Endodermal cell (in vitro differentiated cells): ENCODE data around the gene PPP4C. TPM values are rescaled to one million over a fixed set of nuclear protein-coding genes. Genes with fewer than 3 reads are reported as not detected.
A peak's percentile ranks its signal among the peaks of the same experiment; 100 is the strongest.

Experiments
- DNase-seq: peaks from one replicate; pipeline ENCODE4 v3.0.0-alpha.2; 2017
- H3K27ac ChIP-seq: 2 replicates; pipeline ENCODE4 v1.5.1; 2013; ENCODE audit warnings: mild to moderate bottlenecking, low read depth, low read length, moderate library complexity
- H3K27me3 ChIP-seq: 2 replicates; pipeline ENCODE4 v1.6.1; 2013; ENCODE audit warnings: mild to moderate bottlenecking, low read length, moderate library complexity; ENCODE audit not compliant: insufficient read depth, control insufficient read depth, poor library complexity, severe bottlenecking
- H3K36me3 ChIP-seq: 2 replicates; pipeline ENCODE4 v1.7.0; 2013; ENCODE audit warnings: mild to moderate bottlenecking, low read length, moderate library complexity; ENCODE audit not compliant: control insufficient read depth, insufficient read depth
- H3K4me1 ChIP-seq: one replicate; pipeline ENCODE4 v1.7.0; 2013; ENCODE audit warnings: low read length; ENCODE audit not compliant: control insufficient read depth, insufficient read depth
- H3K4me3 ChIP-seq: 2 replicates; pipeline ENCODE4 v1.5.1; 2013; ENCODE audit warnings: mild to moderate bottlenecking, low read length, moderate library complexity
- H3K9ac ChIP-seq: 2 replicates; pipeline ENCODE4 v1.6.1; 2013; ENCODE audit warnings: mild to moderate bottlenecking, low read length, moderate library complexity; ENCODE audit not compliant: poor library complexity, severe bottlenecking; ENCODE audit errors: extremely low read depth
- H3K9me3 ChIP-seq: 2 replicates; pipeline ENCODE4 v1.6.1; 2013; ENCODE audit warnings: mild to moderate bottlenecking, low read length, moderate library complexity; ENCODE audit not compliant: control insufficient read depth
- H3K27ac Mint-ChIP-seq: 2 replicates; pipeline ENCODE4 v1.8.0; 2020; ENCODE audit warnings: mixed read lengths
- H3K27me3 Mint-ChIP-seq: 2 replicates; pipeline ENCODE4 v1.8.0; 2021; ENCODE audit warnings: mild to moderate bottlenecking, mixed read lengths; ENCODE audit not compliant: insufficient read depth
- H3K36me3 Mint-ChIP-seq: 2 replicates; pipeline ENCODE4 v1.8.0; 2020; ENCODE audit warnings: low read depth, mixed read lengths
- H3K4me1 Mint-ChIP-seq: 2 replicates; pipeline ENCODE4 v1.8.0; 2020; ENCODE audit warnings: mixed read lengths
- H3K4me3 Mint-ChIP-seq: 2 replicates; pipeline ENCODE4 v1.8.0; 2020; ENCODE audit warnings: mild to moderate bottlenecking, moderate library complexity, mixed read lengths
- H3K9me3 Mint-ChIP-seq: 2 replicates; pipeline ENCODE4 v1.8.0; 2020; ENCODE audit warnings: mild to moderate bottlenecking, mixed read lengths
- WGBS, 2 experiments: methylation state at CpG; one replicate each; pipeline versions ENCODE4 v1.1.5 to v1.1.7; 2013; ENCODE audit warnings: missing lambda C conversion rate in 2 of 2, mixed read lengths in 1 of 2; ENCODE audit not compliant: insufficient coverage in 1 of 2, insufficient read length in 1 of 2; 5-methylcytosine and 5-hydroxymethylcytosine counted together
- total RNA-seq, 2 donors: library from RNA; stranded (reverse); fragmentation: NEBNext Ultra II Directional in 1 of 2; extraction: Animal tissue kit (Norgen Biotek cat#: 25700) in 1 of 2; gene quantifications; 2 replicates in 1 of 2; 3 replicates in 1 of 2; pipeline ENCODE4 v1.2.1, GENCODE V29; 2021
- TF ChIP-seq, protein P1 (sequence below): fragments of 200-600 bp; sonication (generic); conservative IDR thresholded peaks from 2 replicates; pipeline ENCODE4 v1.5.0; 2021; ENCODE audit warnings: antibody characterized with exemption, mild to moderate bottlenecking

The PPP4C gene
- total RNA-seq, 2 donors from 2014 or later = 150 to 151 TPM

- Mint-ChIP-seq H3K36me3 (no peaks in the 10 kb centered on the region), H3K4me3 (no peak overlapping the region), H3K9me3 (no peaks in the 10 kb centered on the region), H3K27me3 (peaks cover 37% of the 10 kb centered on the region), H3K27ac (no peak overlapping the region), H3K4me1 (peaks cover 2% of the 10 kb centered on the region)
- Histone ChIP-seq H3K36me3 (no peaks in the 10 kb centered on the region), H3K4me1 (no peaks in the 10 kb centered on the region), H3K27me3 (peaks cover 14% of the 10 kb centered on the region), H3K9me3 (no peaks in the 10 kb centered on the region), H3K9ac (no peak overlapping the region), H3K4me3 (no peak overlapping the region), H3K27ac (no peak overlapping the region)
- 75 to 77% methylated on average over 10 to 13 of the region's 13 CpGs for WGBS, 2 experiments
- no peak for DNase-seq
- TF ChIP-seq, protein P1, sequence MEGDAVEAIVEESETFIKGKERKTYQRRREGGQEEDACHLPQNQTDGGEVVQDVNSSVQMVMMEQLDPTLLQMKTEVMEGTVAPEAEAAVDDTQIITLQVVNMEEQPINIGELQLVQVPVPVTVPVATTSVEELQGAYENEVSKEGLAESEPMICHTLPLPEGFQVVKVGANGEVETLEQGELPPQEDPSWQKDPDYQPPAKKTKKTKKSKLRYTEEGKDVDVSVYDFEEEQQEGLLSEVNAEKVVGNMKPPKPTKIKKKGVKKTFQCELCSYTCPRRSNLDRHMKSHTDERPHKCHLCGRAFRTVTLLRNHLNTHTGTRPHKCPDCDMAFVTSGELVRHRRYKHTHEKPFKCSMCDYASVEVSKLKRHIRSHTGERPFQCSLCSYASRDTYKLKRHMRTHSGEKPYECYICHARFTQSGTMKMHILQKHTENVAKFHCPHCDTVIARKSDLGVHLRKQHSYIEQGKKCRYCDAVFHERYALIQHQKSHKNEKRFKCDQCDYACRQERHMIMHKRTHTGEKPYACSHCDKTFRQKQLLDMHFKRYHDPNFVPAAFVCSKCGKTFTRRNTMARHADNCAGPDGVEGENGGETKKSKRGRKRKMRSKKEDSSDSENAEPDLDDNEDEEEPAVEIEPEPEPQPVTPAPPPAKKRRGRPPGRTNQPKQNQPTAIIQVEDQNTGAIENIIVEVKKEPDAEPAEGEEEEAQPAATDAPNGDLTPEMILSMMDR = no peak
These were observed 48.0 kb upstream of the PPP4C start for GRCh38 chr16:30027588-30028437.

GRCh38 chr16:30028438-30029076 lies 47.2 kb upstream of the PPP4C start:
- Histone ChIP-seq H3K27ac (no peak overlapping the region), H3K36me3 (no peaks in the 10 kb centered on the region), H3K27me3 (peaks cover 21% of the 10 kb centered on the region), H3K9me3 (no peaks in the 10 kb centered on the region), H3K9ac (no peak overlapping the region), H3K4me3 (no peak overlapping the region), H3K4me1 (no peaks in the 10 kb centered on the region)
- no peak overlapping the region for H3K27ac Mint-ChIP-seq
- TF ChIP-seq, protein P1 = no peak
- H3K9me3 Mint-ChIP-seq = no peaks in the 10 kb centered on the region
- H3K4me1 Mint-ChIP-seq = peaks cover 2% of the 10 kb centered on the region
- peak; percentile 91 for DNase-seq
- WGBS, 2 experiments = 37 to 38% methylated on average over 9 to 18 of the region's 18 CpGs
- no peaks in the 10 kb centered on the region for H3K36me3 Mint-ChIP-seq
- H3K27me3 Mint-ChIP-seq = peaks cover 44% of the 10 kb centered on the region
- H3K4me3 Mint-ChIP-seq = no peak overlapping the region

GRCh38 chr16:30030011-30030685 lies 45.6 kb upstream of the PPP4C start:
- Histone ChIP-seq H3K36me3 (no peaks in the 10 kb centered on the region), H3K9ac (no peak overlapping the region), H3K27me3 (peaks cover 27% of the 10 kb centered on the region), H3K4me1 (no peaks in the 10 kb centered on the region), H3K9me3 (no peaks in the 10 kb centered on the region), H3K27ac (no peak overlapping the region), H3K4me3 (no peak overlapping the region)
- Mint-ChIP-seq H3K4me3 (peak overlapping the region; percentile 47), H3K36me3 (no peaks in the 10 kb centered on the region), H3K27me3 (peaks cover 57% of the 10 kb centered on the region), H3K4me1 (peaks cover 2% of the 10 kb centered on the region), H3K27ac (no peak overlapping the region), H3K9me3 (no peaks in the 10 kb centered on the region)
- DNase-seq = no peak
- WGBS, 2 experiments = 12 to 30% methylated on average over 5 to 23 of the region's 23 CpGs
- TF ChIP-seq, protein P1 = no peak
